ENCODE measurements around the gene ZNF747. TPM values are rescaled to one million over a fixed set of nuclear protein-coding genes. Genes with fewer than 3 reads are reported as not detected.
A peak's percentile ranks its signal among the peaks of the same experiment; 100 is the strongest.

ZNF747 gene
- total and polyA plus RNA-seq, 10 of the 15 experiments (the other 5 are each of a cell fraction or from before 2014, with no cell fraction given) = 1.0 to 13.0 (median 7.2) TPM

GRCh38 chr16:30521873-30522641 is 12.6 kb downstream of the ZNF747 start:
- in situ Hi-C loops (cut with MboI) = no loop called here
- WGBS (ENCODE audit: insufficient coverage, insufficient replicate concordance, low lambda C conversion rate, missing lambda C conversion rate) = 68% methylated on average over 11 of the region's 11 CpGs
- Histone ChIP-seq H3K4me1 (ENCODE audit: control insufficient read depth, insufficient read depth, low read length) (no peaks in the 10 kb centered on the region), H4K20me1 (ENCODE audit: control insufficient read depth, insufficient read depth) (no peaks in the 10 kb centered on the region), H3K27ac (ENCODE audit: control insufficient read depth, insufficient read depth) (no peak overlapping the region), H3K4me3 (no peak overlapping the region), H3K9me3 (replicated peaks; ENCODE audit: control insufficient read depth, insufficient read depth, low read length) (no peaks in the 10 kb centered on the region), H2AFZ (ENCODE audit: control insufficient read depth, low read depth, low read length) (no peak overlapping the region), H3K4me2 (ENCODE audit: control insufficient read depth, insufficient read depth) (no peak overlapping the region), H3K79me2 (ENCODE audit: control insufficient read depth, insufficient read depth, low read length) (no peaks in the 10 kb centered on the region), H3K9ac (ENCODE audit: control insufficient read depth, insufficient read depth, low read length) (no peak overlapping the region), H3K27me3 (replicated peaks in 1 of 2; ENCODE audit: control insufficient read depth in 2 of 2, insufficient read depth in 2 of 2, low read length in 1 of 2) (no peaks in the 10 kb centered on the region), H3K36me3 (ENCODE audit: control insufficient read depth in 2 of 2, insufficient read depth in 2 of 2, low read length in 1 of 2) (peaks cover 14 to 26% of the 10 kb centered on the region in 2 experiments)
- no TSS peak for BruUV-seq (replicated peaks)
- DNase-seq (ENCODE audit: low read depth, low spot score) (no peak), FAIRE-seq (no peak), ATAC-seq (no peak)
- ChIA-PET CTCF (interaction anchor here (0.9 to 1.1 kb wide), 2 partner anchors 72 to 75 kb away, joined by 3 to 4 read pairs; no protein-coding TSS in a partner anchor), RAD21 (ENCODE audit: unreplicated experiment) (no interaction called here), SMC1A (ENCODE audit: uncharacterized antibody, unreplicated experiment) (no interaction called here), POLR2A (interaction anchor here (1.4 kb wide), 1 partner anchor 10 kb away, joined by 3 read pairs; no protein-coding TSS in a partner anchor)
- TF ChIP-seq SUPT20H (IDR thresholded peaks at IDR 0.05; ENCODE audit: borderline replicate concordance, control insufficient read depth, low read depth, low read length) (no peak), SMAD5 (IDR thresholded peaks at IDR 0.05; ENCODE audit: low read depth) (peak; percentile 14; the same call in 1 of the 2 replicates), SREBF2 (IDR thresholded peaks at IDR 0.05; ENCODE audit: low read length) (no peak), ZNF384 (IDR thresholded peaks at IDR 0.05; ENCODE audit: borderline replicate concordance, low read depth, low read length) (no peak), POLR2A (IDR thresholded peaks at IDR 0.05; ENCODE audit: low read depth, low read length) (peak; percentile 41; the same call in 1 of the 2 replicates)
- intact Hi-C loops (cut with micrococcal nuclease; ENCODE audit: unreplicated experiment) = no loop called here

DNA sequence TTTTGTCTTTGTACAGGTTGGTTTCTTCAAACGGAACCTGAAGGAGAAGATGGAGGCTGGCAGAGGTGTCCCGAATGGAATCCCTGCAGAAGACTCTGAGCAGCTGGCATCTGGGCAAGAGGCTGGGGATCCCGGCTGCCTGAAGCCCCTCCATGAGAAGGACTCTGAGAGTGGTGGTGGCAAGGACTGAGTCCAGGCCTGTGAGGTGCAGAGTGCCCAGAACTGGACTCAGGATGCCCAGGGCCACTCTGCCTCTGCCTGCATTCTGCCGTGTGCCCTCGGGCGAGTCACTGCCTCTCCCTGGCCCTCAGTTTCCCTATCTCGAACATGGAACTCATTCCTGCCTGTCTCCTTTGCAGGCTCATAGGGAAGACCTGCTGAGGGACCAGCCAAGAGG is 13.2 kb downstream of the ZNF747 start:
- Histone ChIP-seq H3K4me3 (no peak overlapping the region), H3K36me3 (ENCODE audit: control insufficient read depth in 2 of 2, insufficient read depth in 2 of 2, low read length in 1 of 2) (peaks cover 14 to 31% of the 10 kb centered on the region in 2 experiments), H3K9me3 (replicated peaks; ENCODE audit: control insufficient read depth, insufficient read depth, low read length) (no peaks in the 10 kb centered on the region), H3K27me3 (replicated peaks in 1 of 2; ENCODE audit: control insufficient read depth in 2 of 2, insufficient read depth in 2 of 2, low read length in 1 of 2) (no peaks in the 10 kb centered on the region), H3K4me2 (ENCODE audit: control insufficient read depth, insufficient read depth) (no peak overlapping the region), H2AFZ (ENCODE audit: control insufficient read depth, low read depth, low read length) (no peak overlapping the region), H3K27ac (ENCODE audit: control insufficient read depth, insufficient read depth) (no peak overlapping the region), H3K79me2 (ENCODE audit: control insufficient read depth, insufficient read depth, low read length) (no peaks in the 10 kb centered on the region), H4K20me1 (ENCODE audit: control insufficient read depth, insufficient read depth) (no peaks in the 10 kb centered on the region), H3K9ac (ENCODE audit: control insufficient read depth, insufficient read depth, low read length) (no peak overlapping the region), H3K4me1 (ENCODE audit: control insufficient read depth, insufficient read depth, low read length) (no peaks in the 10 kb centered on the region)
- in situ Hi-C loops (cut with MboI) = no loop called here
- TF ChIP-seq POLR2A (IDR thresholded peaks at IDR 0.05; ENCODE audit: low read depth, low read length) (0 out of 2 replicates have a peak, but pooled peaks have one; percentile 7), KAT2A (conservative IDR thresholded peaks at IDR 0.05; ENCODE audit: control insufficient read depth, low read depth, low read length) (no peak)
- no peak for DNase-seq (ENCODE audit: low read depth, low spot score)
- intact Hi-C loops (cut with micrococcal nuclease; ENCODE audit: unreplicated experiment) = no loop called here
- ChIA-PET CTCF (no interaction called here), POLR2A (no interaction called here), RAD21 (ENCODE audit: unreplicated experiment) (no interaction called here), SMC1A (ENCODE audit: uncharacterized antibody, unreplicated experiment) (interaction anchor here (1.3 kb wide), 1 partner anchor 46 kb away, joined by 3 read pairs; no protein-coding TSS in a partner anchor)
- no TSS peak for BruUV-seq (replicated peaks)
- no peak for ATAC-seq
- FAIRE-seq = no peak
- WGBS (ENCODE audit: insufficient coverage, insufficient replicate concordance, low lambda C conversion rate, missing lambda C conversion rate) = 94% methylated on average over 7 of the region's 7 CpGs
